ENCODE measurements around the gene IER3.

IER3 gene

DNA sequence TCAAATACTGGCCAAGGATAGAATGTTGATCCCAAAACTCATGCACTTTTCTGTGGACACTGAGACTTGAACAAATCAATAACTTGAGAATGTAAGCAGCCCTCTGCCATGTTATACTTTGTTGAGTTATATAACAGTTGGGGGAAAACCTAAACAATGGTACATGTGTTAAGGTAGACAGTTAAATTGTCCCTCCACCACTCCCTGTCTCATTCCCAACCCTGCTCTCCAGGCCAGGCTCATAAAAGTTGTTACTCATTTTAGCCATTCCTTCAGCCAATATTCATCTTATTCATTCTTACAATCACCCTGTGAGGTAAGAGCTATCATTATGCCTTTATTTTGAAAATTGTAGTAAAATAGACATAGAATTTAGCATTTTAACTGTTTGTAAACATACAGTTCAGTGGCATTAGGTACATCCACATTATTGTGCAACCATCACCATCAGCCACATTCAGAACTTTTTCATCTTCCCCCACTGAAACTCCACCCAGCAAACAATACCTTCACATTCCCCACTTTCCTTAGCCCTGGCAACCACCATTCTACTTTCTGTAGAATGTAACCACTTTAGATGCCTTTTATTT, 38.2 kb upstream of the IER3 start:
- no peak for DNase-seq (ENCODE audit: low read depth in 1 of 2, low spot score in 1 of 2)

GRCh38 chr6:30781743-30782424, 37.5 kb upstream of the IER3 start:
- no peak overlapping the region for H3K4me3 ChIP-seq (replicated peaks; ENCODE audit: insufficient read depth, low read length)

More for the DNA sequence above, 38.2 kb upstream of the IER3 start:
- peak overlapping the region; percentile 63 for H3K27ac ChIP-seq (replicated peaks)
- H3K27me3 ChIP-seq (ENCODE audit: insufficient read depth, poor library complexity, severe bottlenecking) = no peaks in the 10 kb centered on the region
- no peak overlapping the region for H3K4me3 ChIP-seq (replicated peaks; ENCODE audit: insufficient read depth, low read length)
- TF ChIP-seq, protein P1, sequence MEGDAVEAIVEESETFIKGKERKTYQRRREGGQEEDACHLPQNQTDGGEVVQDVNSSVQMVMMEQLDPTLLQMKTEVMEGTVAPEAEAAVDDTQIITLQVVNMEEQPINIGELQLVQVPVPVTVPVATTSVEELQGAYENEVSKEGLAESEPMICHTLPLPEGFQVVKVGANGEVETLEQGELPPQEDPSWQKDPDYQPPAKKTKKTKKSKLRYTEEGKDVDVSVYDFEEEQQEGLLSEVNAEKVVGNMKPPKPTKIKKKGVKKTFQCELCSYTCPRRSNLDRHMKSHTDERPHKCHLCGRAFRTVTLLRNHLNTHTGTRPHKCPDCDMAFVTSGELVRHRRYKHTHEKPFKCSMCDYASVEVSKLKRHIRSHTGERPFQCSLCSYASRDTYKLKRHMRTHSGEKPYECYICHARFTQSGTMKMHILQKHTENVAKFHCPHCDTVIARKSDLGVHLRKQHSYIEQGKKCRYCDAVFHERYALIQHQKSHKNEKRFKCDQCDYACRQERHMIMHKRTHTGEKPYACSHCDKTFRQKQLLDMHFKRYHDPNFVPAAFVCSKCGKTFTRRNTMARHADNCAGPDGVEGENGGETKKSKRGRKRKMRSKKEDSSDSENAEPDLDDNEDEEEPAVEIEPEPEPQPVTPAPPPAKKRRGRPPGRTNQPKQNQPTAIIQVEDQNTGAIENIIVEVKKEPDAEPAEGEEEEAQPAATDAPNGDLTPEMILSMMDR (IDR thresholded peaks at IDR 0.05; ENCODE audit: insufficient read depth, low read length) = no peak
- TF ChIP-seq POLR2AphosphoS5 (IDR thresholded peaks at IDR 0.05; ENCODE audit: low read depth) = no peak
- no peak for TF ChIP-seq SPI1 (IDR thresholded peaks at IDR 0.05; ENCODE audit: borderline replicate concordance, low read depth)
- no peak for TF ChIP-seq REST (IDR thresholded peaks at IDR 0.05; ENCODE audit: insufficient replicate concordance, low read depth)
- TF ChIP-seq GABPA (IDR thresholded peaks at IDR 0.05; ENCODE audit: low read depth) = no peak

More at GRCh38 chr6:30781743-30782424, 37.5 kb upstream of the IER3 start:
- DNase-seq (ENCODE audit: low read depth in 1 of 2, low spot score in 1 of 2) = peak; percentile 96 to 97
- peak; percentile 62 for TF ChIP-seq GABPA (IDR thresholded peaks at IDR 0.05; ENCODE audit: low read depth)
- TF ChIP-seq, protein P1 (IDR thresholded peaks at IDR 0.05; ENCODE audit: insufficient read depth, low read length) = no peak
- peak; percentile 100 for TF ChIP-seq POLR2AphosphoS5 (IDR thresholded peaks at IDR 0.05; ENCODE audit: low read depth)
- peak; percentile 61 for TF ChIP-seq REST (IDR thresholded peaks at IDR 0.05; ENCODE audit: insufficient replicate concordance, low read depth)
- TF ChIP-seq SPI1 (IDR thresholded peaks at IDR 0.05; ENCODE audit: borderline replicate concordance, low read depth) = peak; percentile 98
- H3K27me3 ChIP-seq (ENCODE audit: insufficient read depth, poor library complexity, severe bottlenecking) = no peaks in the 10 kb centered on the region
- H3K27ac ChIP-seq (replicated peaks) = peak overlapping the region; percentile 63

Measured in HL-60 (cell line).